Parathyroid adenoma (tissue), 2 donors: ENCODE results near the gene ZMYM3.

ENCODE experiments used
- H2AFZ ChIP-seq: fragments of 300-600 bp; sonication (generic); one replicate; pipeline ENCODE4 v1.7.0; 2017; ENCODE audit warnings: antibody characterized with exemption, mild to moderate bottlenecking
- H3K27ac ChIP-seq: fragments of 300-600 bp; sonication (generic); one replicate; pipeline ENCODE4 v1.7.0; 2017
- H3K27me3 ChIP-seq: fragments of 300-600 bp; sonication (generic); one replicate; pipeline ENCODE4 v1.7.0; 2017; ENCODE audit warnings: low read length; ENCODE audit not compliant: control insufficient read depth, insufficient read depth
- H3K36me3 ChIP-seq: fragments of 300-600 bp; sonication (generic); one replicate; pipeline ENCODE4 v1.7.0; 2017; ENCODE audit warnings: low read length; ENCODE audit not compliant: control insufficient read depth, insufficient read depth
- H3K4me1 ChIP-seq: fragments of 300-600 bp; sonication (generic); one replicate; pipeline ENCODE4 v1.7.0; 2017; ENCODE audit warnings: control low read depth
- H3K4me2 ChIP-seq: fragments of 300-600 bp; sonication (generic); one replicate; pipeline ENCODE4 v1.7.0; 2017; ENCODE audit warnings: low read length
- H3K4me3 ChIP-seq: fragments of 300-600 bp; sonication (generic); one replicate; pipeline ENCODE4 v1.7.0; 2017; ENCODE audit warnings: low read depth, low read length
- H3K79me2 ChIP-seq: fragments of 300-600 bp; sonication (generic); one replicate; pipeline ENCODE4 v1.7.0; 2017; ENCODE audit warnings: control low read depth
- H3K9ac ChIP-seq: fragments of 300-600 bp; sonication (generic); one replicate; pipeline ENCODE4 v1.7.0; 2017; ENCODE audit warnings: mild to moderate bottlenecking
- H3K9me3 ChIP-seq: fragments of 300-600 bp; sonication (generic); one replicate; pipeline ENCODE4 v1.7.0; 2017; ENCODE audit warnings: low read length; ENCODE audit not compliant: control insufficient read depth
- CTCF ChIP-seq: fragments of 300-600 bp; sonication (generic); IDR thresholded peaks from one replicate; pipeline ENCODE4 v1.7.0; 2017; ENCODE audit warnings: antibody characterized with exemption, mild to moderate bottlenecking
- donor health status: primary hyperparathyroidism.

ZMYM3 gene

GRCh38 chrX:71195964-71196649 lies 57.8 kb downstream of the ZMYM3 start:
- H3K4me1 ChIP-seq = no peaks in the 10 kb centered on the region
- no peak overlapping the region for H3K4me2 ChIP-seq
- H3K27ac ChIP-seq = no peak overlapping the region
- H2AFZ ChIP-seq = no peak overlapping the region
- H3K9me3 ChIP-seq = no peaks in the 10 kb centered on the region
- no peak for TF ChIP-seq CTCF
- no peaks in the 10 kb centered on the region for H3K79me2 ChIP-seq
- no peaks in the 10 kb centered on the region for H3K36me3 ChIP-seq
- H3K27me3 ChIP-seq = no peaks in the 10 kb centered on the region
- H3K9ac ChIP-seq = no peak overlapping the region
- H3K4me3 ChIP-seq = no peak overlapping the region

GRCh38 chrX:71191248-71191647 lies 62.7 kb downstream of the ZMYM3 start:
- Histone ChIP-seq H3K27me3 (no peaks in the 10 kb centered on the region), H3K36me3 (no peaks in the 10 kb centered on the region), H3K4me3 (no peak overlapping the region), H3K4me2 (no peak overlapping the region), H3K27ac (no peak overlapping the region), H3K79me2 (no peaks in the 10 kb centered on the region), H3K4me1 (no peaks in the 10 kb centered on the region), H3K9me3 (no peaks in the 10 kb centered on the region), H3K9ac (no peak overlapping the region), H2AFZ (no peak overlapping the region)
- no peak for TF ChIP-seq CTCF
